NOMO-1 treated with dmso at 0.1 percent for 144 hours (cell line): Measurements from ENCODE around the gene PLXNB3.
A peak's percentile ranks its signal among the peaks of the same experiment; 100 is the strongest.

ENCODE experiments used
- DNase-seq: peaks from one replicate; lab custom pipeline; 2025; ENCODE audit not compliant: unreplicated experiment; lab: John Stamatoyannopoulos, UW

Gene PLXNB3

GRCh38 chrX:153750127-153750774 is 13.8 kb upstream of the PLXNB3 start:
- no peak for DNase-seq

- DNase-seq = no peak
Observed at GRCh38 chrX:153755136-153755535, 8.9 kb upstream of the PLXNB3 start.

- no peak for DNase-seq
Observed at GRCh38 chrX:153761863-153762262, 2.2 kb upstream of the PLXNB3 start.

- no peak for DNase-seq
Observed at GRCh38 chrX:153762626-153763173, 1.3 kb upstream of the PLXNB3 start.

- DNase-seq = no peak
Observed at GRCh38 chrX:153763298-153763932, 634 bp upstream of the PLXNB3 start.

- no peak for DNase-seq
Observed at GRCh38 chrX:153764786-153765137, 713 bp downstream of the PLXNB3 start.

- no peak for DNase-seq
Observed at GRCh38 chrX:153765138-153766079, 1.4 kb downstream of the PLXNB3 start.

GRCh38 chrX:153766098-153766817 is 2.2 kb downstream of the PLXNB3 start:
- peak; percentile 45 for DNase-seq

GRCh38 chrX:153766871-153767673 is 3.0 kb downstream of the PLXNB3 start:
- no peak for DNase-seq

GRCh38 chrX:153767674-153768055 is 3.6 kb downstream of the PLXNB3 start:
- no peak for DNase-seq

- DNase-seq = no peak
Observed at GRCh38 chrX:153768311-153769157, 4.5 kb downstream of the PLXNB3 start.

GRCh38 chrX:153769158-153769864 is 5.3 kb downstream of the PLXNB3 start:
- DNase-seq = no peak

GRCh38 chrX:153769865-153770600 is 6.0 kb downstream of the PLXNB3 start:
- DNase-seq = no peak

GRCh38 chrX:153770601-153771414 is 6.8 kb downstream of the PLXNB3 start:
- no peak for DNase-seq

- DNase-seq = no peak
Observed at GRCh38 chrX:153771415-153772315, 7.6 kb downstream of the PLXNB3 start.
